WERI-Rb-1 (cell line): ENCODE results near the gene ZC3H6.
"Not testable (repeated sequence)": the region's sequence is repeated elsewhere in the genome, so short reads cannot be mapped to it uniquely, and the experiment has no call there.

Source experiments
- DNase-seq: peaks from one replicate; pipeline ENCODE4 v3.0.0-alpha.2; 2020
- H3K27ac ChIP-seq: fragments of 250-450 bp; sonication (Bioruptor Pico); 2 replicates; pipeline ENCODE4 v1.5.1; 2020; ENCODE audit warnings: mild to moderate bottlenecking, moderate library complexity
- H3K27me3 ChIP-seq: fragments of 250-450 bp; sonication (Bioruptor Pico); 2 replicates; pipeline ENCODE4 v1.5.1; 2021; ENCODE audit warnings: mild to moderate bottlenecking, low read depth, moderate library complexity; ENCODE audit not compliant: insufficient read depth, severe bottlenecking
- H3K36me3 ChIP-seq: fragments of 250-450 bp; sonication (Bioruptor Pico); 2 replicates; pipeline ENCODE4 v1.5.1; 2020; ENCODE audit warnings: mild to moderate bottlenecking, moderate library complexity
- H3K4me3 ChIP-seq: 2 replicates; pipeline ENCODE4 v1.5.1; 2011; ENCODE audit warnings: low read depth, mild to moderate bottlenecking, control low read depth, low read length
- H3K9me3 ChIP-seq: fragments of 250-450 bp; sonication (Bioruptor Pico); 2 replicates; pipeline ENCODE4 v1.5.1; 2021; ENCODE audit warnings: mild to moderate bottlenecking, moderate library complexity; ENCODE audit not compliant: severe bottlenecking
- CTCF ChIP-seq: IDR thresholded peaks from 2 replicates; pipeline ENCODE4 v1.5.1; 2011; ENCODE audit warnings: low read depth, mild to moderate bottlenecking, control low read depth, inconsistent platforms, low read length

ZC3H6 gene

GRCh38 chr2:112277596-112278220, 2.3 kb downstream of the ZC3H6 start:
- no peak overlapping the region for H3K4me3 ChIP-seq
- TF ChIP-seq CTCF = no peak
- H3K27ac ChIP-seq = no peak overlapping the region
- H3K36me3 ChIP-seq = peaks cover 4% of the 10 kb centered on the region
- DNase-seq = no peak
- no peaks in the 10 kb centered on the region for H3K27me3 ChIP-seq
- no peaks in the 10 kb centered on the region for H3K9me3 ChIP-seq

GRCh38 chr2:112282066-112282465, 6.7 kb downstream of the ZC3H6 start:
- H3K9me3 ChIP-seq, DNase-seq, H3K27ac ChIP-seq, H3K36me3 ChIP-seq, H3K4me3 ChIP-seq, H3K27me3 ChIP-seq: not testable (repeated sequence)

GRCh38 chr2:112283535-112283934, 8.1 kb downstream of the ZC3H6 start:
- not testable (repeated sequence) for H3K9me3 ChIP-seq, DNase-seq, H3K4me3 ChIP-seq, H3K27me3 ChIP-seq, H3K36me3 ChIP-seq, H3K27ac ChIP-seq

- Histone ChIP-seq H3K36me3 (no peaks in the 10 kb centered on the region), H3K4me3 (no peak overlapping the region), H3K27ac (no peak overlapping the region), H3K9me3 (no peaks in the 10 kb centered on the region), H3K27me3 (no peaks in the 10 kb centered on the region)
- no peak for TF ChIP-seq CTCF
- DNase-seq = no peak
These were observed 14.7 kb downstream of the ZC3H6 start for GRCh38 chr2:112290088-112290487.

- H3K4me3 ChIP-seq = no peak overlapping the region
- no peak for TF ChIP-seq CTCF
These were observed 15.3 kb downstream of the ZC3H6 start for GRCh38 chr2:112290648-112291047.

GRCh38 chr2:112293636-112294401, 18.4 kb downstream of the ZC3H6 start:
- no peak overlapping the region for H3K27ac ChIP-seq
- no peak for TF ChIP-seq CTCF
- DNase-seq = no peak

More at GRCh38 chr2:112290648-112291047, 15.3 kb downstream of the ZC3H6 start:
- Histone ChIP-seq H3K9me3 (no peaks in the 10 kb centered on the region), H3K36me3 (no peaks in the 10 kb centered on the region), H3K27me3 (no peaks in the 10 kb centered on the region), H3K27ac (no peak overlapping the region)
- DNase-seq = no peak

More at GRCh38 chr2:112293636-112294401, 18.4 kb downstream of the ZC3H6 start:
- no peak overlapping the region for H3K4me3 ChIP-seq
- H3K9me3 ChIP-seq = no peaks in the 10 kb centered on the region
- H3K27me3 ChIP-seq = no peaks in the 10 kb centered on the region
- no peaks in the 10 kb centered on the region for H3K36me3 ChIP-seq
